ENCODE data around the gene HSP90AB1. TPM values are rescaled to one million over a fixed set of nuclear protein-coding genes. Genes with fewer than 3 reads are reported as not detected.

Gene HSP90AB1
- polyA plus RNA-seq, 4 donors = 1,195 to 1,243 (median 1,222) TPM

DNA sequence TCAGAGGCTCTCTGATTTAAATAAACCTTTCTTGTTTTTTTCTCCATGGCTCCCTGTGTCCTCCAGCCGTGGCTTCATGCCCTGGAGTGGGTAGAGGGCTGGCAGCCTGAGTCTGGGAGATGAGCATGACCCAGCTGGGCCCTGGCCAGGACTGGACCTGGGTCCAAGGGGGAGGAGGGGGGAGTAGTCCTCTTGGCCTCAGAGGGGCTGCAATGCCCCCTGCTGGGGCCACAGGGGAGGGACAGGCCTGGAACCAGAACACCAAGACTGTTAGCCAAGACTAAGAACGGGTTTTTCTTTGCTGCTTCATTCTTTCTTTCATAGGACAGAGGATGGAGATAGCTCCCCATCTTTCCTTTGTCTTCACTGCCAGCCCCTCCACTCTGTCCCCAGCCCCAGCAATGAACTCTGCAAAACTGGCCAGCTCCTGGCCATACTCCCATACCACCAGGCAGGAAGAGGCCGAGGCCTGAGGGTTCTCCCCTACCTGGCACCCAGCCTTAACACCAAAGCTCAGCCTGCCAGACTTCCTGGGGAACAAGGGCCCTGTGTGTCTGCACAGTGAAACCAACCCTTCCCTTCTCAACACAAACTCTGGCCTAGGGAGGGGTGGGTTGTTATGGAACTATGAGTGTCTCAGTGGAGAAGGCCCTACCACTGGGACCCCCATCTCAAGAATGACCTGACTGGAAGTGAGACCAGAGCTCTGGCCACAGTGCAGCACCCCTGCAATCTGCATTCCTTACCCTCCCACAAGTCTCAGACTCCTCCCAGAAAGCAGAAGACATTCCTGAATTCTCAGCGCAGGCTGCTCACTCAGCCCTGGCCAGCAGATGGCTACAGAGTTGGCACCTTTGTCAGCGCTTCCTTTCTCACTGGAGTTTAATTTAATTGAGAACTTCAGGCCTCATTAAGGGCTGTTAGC is 12.5 kb upstream of the HSP90AB1 start:
- DNase-seq (ENCODE audit: low read depth in 4 of 4, low spot score in 3 of 4) = no peak

DNA sequence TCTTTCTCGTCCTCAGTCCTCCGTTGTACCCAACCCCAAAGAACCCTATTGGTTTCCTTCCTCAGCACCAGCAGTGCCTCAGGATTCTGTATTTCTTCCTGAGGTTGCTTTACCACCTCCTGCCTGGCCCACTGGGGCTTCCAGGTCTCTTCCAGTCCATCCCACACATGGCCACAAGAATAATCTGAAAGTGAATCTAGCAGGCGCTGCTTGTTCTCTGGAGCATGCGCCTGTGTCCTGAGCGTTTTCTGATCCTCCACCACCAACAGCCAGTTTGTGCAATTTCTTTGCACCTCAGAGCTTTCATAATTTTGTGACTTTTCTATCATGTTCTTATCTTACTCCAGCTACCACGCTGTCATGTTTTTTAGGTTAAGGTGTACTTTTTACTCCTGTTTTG is 11.6 kb upstream of the HSP90AB1 start:
- no peak for DNase-seq (ENCODE audit: low read depth in 4 of 4, low spot score in 3 of 4)

DNA sequence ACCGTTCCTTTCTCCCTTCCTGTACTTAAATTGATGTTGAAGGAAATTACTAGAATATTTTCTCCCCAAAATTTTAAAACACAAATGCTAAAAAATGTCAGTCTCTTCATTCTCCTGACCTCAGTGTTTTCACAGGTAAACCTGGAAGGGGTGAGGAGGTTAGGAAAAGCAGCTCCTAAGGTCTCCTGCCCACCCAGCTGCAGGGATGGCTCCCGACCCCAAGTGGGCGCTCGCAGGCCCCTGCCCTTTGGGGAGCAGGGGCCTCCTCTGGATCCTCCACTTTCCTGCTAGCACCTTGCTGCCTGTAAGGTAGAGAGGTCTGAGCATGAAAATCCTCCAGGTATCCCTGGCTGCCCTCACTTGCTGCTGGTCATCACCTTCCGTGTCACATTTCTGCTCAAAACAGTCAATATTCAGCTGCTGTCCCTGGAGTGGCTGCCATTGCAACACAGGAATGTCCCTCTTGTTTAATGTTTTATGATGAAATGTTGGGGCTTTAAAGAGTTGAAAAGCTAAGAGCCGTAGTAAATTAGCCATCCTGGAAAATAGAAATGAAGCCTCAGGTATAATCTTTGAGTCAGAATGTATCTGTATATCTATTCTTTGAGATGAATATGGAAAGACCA is 10.9 kb upstream of the HSP90AB1 start:
- DNase-seq (ENCODE audit: low read depth in 4 of 4, low spot score in 3 of 4) = no peak

DNA sequence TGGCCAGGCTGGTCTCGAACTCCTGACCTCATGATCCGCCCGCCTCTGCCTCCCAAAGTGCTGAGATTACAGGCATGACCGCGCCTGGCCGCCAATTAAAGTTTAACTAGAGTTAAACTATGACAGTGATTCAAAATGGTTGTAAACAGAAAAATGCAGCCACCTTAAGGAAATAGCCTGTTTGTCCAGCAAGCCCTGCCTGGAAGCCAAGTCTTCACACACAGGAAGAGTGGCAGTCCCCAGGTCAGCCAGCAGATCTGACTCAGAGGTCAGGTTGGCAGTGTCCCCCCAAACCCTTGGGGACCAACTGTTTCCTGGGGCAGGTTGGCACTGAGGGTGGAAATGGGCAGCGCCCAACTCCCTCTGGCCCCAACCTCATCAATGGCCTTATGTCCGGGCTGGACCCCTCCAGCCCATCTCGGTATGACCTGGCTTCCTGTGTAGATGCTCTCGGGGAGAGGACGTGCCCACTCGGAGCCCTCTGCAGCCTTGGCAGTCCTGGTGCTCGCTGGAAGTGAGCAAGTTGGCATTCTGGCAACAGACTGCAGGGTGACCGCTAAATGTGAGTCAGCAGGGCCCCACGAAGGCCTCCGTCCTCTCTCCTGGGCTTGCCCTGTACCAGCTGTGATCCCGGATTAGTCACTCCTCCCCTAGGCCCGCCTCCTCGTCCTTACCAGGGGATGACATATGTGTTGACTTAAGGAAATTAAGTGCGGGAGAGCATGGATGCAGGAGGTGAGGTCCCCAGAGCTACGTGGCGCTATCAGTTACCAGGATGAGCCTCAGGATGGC is 9.7 kb upstream of the HSP90AB1 start:
- peak in 1 of 4 donors; percentile 72 for DNase-seq (ENCODE audit: low read depth in 4 of 4, low spot score in 3 of 4)

- DNase-seq (ENCODE audit: low read depth in 4 of 4, low spot score in 3 of 4) = peak in 1 of 4 donors; percentile 61
Measured at GRCh38 chr6:44237813-44238433, 9.0 kb upstream of the HSP90AB1 start.

DNA sequence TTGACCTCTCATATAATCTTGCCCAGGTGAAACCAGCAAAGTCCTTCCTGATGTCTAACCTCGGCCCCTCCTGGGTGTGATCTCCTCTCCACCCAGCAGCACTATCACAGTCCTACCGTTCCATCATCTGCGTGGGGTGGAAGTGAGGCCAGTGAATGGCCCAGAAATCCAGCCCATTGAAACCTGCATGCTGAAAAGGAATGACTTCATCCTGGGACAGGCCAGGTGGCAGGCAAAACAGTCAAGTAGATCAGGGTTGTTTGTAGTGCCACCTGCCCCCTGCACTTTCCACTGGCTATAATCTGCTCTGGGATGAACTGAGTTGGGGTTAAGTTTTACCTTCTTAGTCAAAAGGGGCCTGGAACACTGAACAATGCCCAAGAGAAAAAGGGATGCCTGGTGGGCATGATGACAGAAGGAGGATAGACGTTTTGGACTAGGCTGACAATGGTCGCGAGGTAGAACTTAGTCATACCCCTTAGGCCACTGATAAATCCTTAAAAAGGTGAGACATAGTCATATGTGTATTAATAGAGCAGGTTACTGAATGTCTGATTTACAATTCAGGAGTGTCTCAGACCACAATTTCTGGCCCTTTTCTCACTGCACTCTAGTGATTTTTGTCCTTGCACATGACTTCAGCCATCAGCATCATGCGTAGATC is 8.1 kb upstream of the HSP90AB1 start:
- no peak for DNase-seq (ENCODE audit: low read depth in 4 of 4, low spot score in 3 of 4)

DNA sequence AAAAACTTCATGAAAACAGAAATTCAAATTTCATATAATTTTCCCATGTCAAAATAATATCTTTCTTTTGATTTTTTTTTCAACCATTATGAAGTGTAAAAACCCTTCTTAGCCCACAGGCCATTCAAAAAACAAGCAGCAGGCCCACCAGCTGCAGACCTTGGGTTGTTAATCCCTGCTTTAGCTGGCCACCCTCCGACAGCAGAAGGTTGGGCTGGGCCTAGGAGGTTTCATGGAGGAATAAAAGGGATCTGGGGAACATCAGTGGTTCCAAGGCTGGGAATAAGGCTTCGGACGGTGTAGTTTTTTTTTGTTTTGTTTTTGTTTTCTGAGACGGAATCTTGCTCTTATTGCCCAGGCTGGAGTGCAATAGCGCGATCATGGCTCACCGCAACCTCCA is 3.6 kb upstream of the HSP90AB1 start:
- DNase-seq (ENCODE audit: low read depth in 4 of 4, low spot score in 3 of 4) = no peak

GRCh38 chr6:44245391-44245911 is 1.4 kb upstream of the HSP90AB1 start:
- DNase-seq (ENCODE audit: low read depth in 4 of 4, low spot score in 3 of 4) = no peak

- peak in 1 of 4 donors; percentile 87 for DNase-seq (ENCODE audit: low read depth in 4 of 4, low spot score in 3 of 4)
Measured at GRCh38 chr6:44245912-44246662, 814 bp upstream of the HSP90AB1 start.

GRCh38 chr6:44247338-44248302 is 719 bp downstream of the HSP90AB1 start:
- DNase-seq (ENCODE audit: low read depth in 4 of 4, low spot score in 3 of 4) = no peak

- no peak for DNase-seq (ENCODE audit: low read depth in 4 of 4, low spot score in 3 of 4)
Measured at GRCh38 chr6:44248579-44248978, 1.7 kb downstream of the HSP90AB1 start.

GRCh38 chr6:44249082-44249748 is 2.3 kb downstream of the HSP90AB1 start:
- DNase-seq (ENCODE audit: low read depth in 4 of 4, low spot score in 3 of 4) = no peak

DNA sequence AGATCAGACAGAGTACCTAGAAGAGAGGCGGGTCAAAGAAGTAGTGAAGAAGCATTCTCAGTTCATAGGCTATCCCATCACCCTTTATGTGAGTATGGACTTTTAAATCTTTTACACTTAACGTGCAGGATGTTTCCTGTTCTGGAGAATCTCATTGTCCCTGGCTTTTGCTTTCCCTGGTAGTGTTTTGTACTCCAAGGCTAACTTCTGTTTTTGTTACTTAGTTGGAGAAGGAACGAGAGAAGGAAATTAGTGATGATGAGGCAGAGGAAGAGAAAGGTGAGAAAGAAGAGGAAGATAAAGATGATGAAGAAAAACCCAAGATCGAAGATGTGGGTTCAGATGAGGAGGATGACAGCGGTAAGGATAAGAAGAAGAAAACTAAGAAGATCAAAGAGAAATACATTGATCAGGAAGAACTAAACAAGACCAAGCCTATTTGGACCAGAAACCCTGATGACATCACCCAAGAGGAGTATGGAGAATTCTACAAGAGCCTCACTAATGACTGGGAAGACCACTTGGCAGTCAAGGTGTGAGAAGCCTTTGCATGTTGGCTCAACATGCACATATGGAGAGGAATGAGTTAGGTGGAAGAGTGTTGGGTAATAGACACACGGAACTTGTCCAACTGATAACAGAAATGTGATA is 3.3 kb downstream of the HSP90AB1 start:
- DNase-seq (ENCODE audit: low read depth in 4 of 4, low spot score in 3 of 4) = no peak

DNA sequence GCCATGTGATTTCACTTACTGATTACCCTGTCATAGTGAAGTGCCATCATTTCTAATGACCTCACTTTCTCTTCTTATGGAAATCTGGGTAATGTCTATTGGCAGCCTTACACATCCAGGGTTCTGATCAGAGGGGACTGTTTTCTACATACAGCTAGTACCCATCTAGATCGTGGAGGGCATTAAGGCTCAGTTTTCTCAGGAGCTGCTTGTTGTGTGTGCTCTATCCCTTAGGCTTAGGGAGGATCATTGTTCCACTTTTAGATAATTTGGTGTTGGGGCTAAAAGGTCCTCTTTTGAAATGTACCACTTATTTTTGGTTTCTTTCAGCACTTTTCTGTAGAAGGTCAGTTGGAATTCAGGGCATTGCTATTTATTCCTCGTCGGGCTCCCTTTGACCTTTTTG is 3.8 kb downstream of the HSP90AB1 start:
- no peak for DNase-seq (ENCODE audit: low read depth in 4 of 4, low spot score in 3 of 4)

- no peak for DNase-seq (ENCODE audit: low read depth in 4 of 4, low spot score in 3 of 4)
Measured at GRCh38 chr6:44251576-44252524, 4.9 kb downstream of the HSP90AB1 start.
